Non-pigmented ciliary epithelial cell (primary cell): ENCODE data around the gene GPX8.
A peak's percentile ranks its signal among the peaks of the same experiment; 100 is the strongest.

Experiments
- DNase-seq: peaks from one replicate; pipeline ENCODE4 v3.0.0-alpha.2; 2010; ENCODE audit warnings: low read depth

The GPX8 gene

GRCh38 chr5:55159763-55160492, at the start of gene GPX8:
TSS of gene GPX8 (plus strand) at chr5:55160171. CDS start at chr5:55160193, 22 bp downstream.
- DNase-seq: peak; percentile 77

GRCh38 chr5:55110217-55110616, 49.8 kb upstream of the GPX8 start:
- no peak for DNase-seq

DNA sequence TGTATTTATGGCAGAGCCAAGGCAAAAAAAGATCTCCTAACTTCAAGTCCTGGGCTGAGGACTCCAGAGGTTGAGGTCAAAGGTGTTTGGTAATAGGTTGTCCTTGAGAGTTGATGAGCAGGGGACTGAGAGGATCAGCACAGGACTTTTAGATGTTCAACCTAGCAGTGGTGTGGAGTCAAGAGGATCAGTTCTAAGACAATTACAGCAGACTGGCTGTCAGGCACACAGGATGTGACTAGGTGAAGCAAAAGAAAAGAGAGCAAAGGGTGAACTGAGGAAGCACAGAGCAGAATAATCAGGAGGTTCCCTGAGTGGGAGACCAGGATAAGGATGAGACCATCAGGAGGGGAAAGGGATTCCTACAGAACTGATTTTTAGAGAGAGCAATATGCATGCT, 46.6 kb upstream of the GPX8 start:
- no peak for DNase-seq

- no peak for DNase-seq
Observed at GRCh38 chr5:55114061-55114460, 45.9 kb upstream of the GPX8 start.

GRCh38 chr5:55123365-55123764, 36.6 kb upstream of the GPX8 start:
- no peak for DNase-seq

- DNase-seq: no peak
Observed at GRCh38 chr5:55134053-55134722, 25.8 kb upstream of the GPX8 start.

GRCh38 chr5:55136521-55136920, 23.4 kb upstream of the GPX8 start:
- no peak for DNase-seq

DNA sequence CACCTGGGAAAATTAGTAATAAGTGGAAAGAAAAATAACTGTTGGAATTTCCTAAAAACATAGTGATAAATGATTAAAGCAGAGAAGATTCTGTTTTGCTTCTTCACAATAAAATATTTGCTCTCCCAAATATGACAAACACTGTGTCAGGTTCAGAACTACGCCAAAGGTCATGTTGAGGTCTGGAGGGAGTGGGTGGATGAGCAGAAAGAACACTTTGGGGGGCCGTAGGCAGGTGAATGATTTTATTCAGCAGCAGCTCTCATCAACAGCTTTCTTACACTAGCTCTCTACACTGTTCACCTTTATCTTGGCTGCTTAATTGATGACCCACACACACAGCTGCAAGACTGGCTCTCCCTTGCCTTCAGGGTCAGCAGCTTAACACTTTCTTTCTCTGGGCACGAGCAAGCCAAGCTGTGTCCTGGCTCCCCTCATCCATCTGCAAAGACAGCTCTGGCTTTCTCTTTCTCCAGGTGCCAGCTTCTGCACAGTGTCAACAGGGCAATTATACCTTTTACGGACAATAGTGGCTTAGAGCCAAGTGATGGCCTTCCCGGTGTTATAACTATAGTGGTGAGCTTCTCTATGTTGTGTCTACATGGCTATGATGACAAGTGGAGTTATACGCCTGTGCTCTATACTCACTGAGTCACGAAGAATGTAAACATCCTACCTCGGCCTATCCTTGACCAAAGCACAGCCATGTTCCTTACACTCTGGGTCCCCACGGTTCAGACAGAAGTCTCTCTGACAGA, 18.9 kb upstream of the GPX8 start:
- DNase-seq: no peak

GRCh38 chr5:55141945-55142690, 17.9 kb upstream of the GPX8 start:
- DNase-seq: no peak

GRCh38 chr5:55143624-55144023, 16.3 kb upstream of the GPX8 start:
- DNase-seq: no peak

- DNase-seq: no peak
Observed at GRCh38 chr5:55146080-55146479, 13.9 kb upstream of the GPX8 start.

GRCh38 chr5:55146543-55147151, 13.3 kb upstream of the GPX8 start:
- peak; percentile 32 for DNase-seq

DNA sequence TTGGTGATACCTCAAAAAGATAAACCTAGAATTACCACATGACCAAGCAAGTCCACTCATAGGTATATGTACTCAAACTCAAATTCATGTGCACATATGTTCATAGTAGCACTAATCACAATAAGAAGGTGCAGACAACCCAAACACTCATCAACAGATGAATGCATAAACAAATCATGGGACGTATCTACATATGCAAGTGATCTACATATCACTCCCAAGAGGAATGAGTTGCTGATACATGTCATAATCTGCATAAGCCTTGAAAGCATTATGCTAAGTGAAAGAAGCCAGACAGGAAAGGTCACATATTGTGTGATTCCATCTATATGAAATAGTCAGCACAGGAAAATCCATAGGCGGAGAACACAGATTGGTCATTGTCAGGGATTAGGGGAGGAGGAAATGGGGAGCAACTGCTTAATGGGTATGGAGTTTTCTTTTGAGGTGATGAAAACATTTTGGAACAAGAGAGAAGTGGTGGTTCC, 10.6 kb upstream of the GPX8 start:
- DNase-seq: no peak

DNA sequence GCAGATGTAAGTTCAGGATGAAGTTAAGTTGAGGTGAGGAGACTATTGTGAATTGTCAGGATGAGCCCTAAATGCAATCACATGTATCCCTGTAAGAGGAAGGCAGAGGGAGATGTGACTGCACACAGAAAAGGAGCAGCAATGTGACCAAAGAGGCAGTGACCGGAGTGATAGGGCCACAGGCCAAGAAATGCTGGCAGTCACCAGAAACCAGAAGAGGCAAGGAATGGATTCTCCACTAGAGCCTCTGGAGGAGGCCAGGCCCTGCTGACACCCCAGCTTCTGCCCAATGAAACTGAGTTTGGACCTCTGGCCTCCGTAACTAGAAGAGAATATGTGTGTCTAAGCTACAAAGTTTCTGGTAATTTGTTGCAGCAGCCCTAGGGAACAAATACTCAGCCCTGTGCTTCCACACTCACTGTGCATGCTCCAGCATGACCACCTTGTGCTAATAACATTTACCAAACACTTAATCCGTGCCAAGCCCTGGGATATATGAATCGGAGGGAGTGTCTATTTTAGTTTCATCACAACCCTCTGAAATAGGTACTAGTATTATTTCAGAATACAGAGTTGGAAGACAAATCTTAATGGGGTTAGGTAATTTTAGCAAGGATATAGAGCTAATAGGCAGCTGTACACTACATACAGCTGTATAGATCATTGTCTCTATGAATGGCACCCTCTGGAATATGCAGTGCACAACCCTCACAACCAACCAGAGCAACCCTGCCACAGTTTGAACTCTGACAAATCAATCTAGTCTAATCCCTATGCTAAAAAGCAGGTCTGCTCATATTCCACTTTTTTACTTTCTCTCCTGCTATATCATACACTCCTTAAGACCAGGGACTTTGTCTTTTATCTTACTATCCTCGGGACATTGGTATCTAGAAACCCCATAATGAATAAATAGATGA, 7.8 kb upstream of the GPX8 start:
- no peak for DNase-seq

DNA sequence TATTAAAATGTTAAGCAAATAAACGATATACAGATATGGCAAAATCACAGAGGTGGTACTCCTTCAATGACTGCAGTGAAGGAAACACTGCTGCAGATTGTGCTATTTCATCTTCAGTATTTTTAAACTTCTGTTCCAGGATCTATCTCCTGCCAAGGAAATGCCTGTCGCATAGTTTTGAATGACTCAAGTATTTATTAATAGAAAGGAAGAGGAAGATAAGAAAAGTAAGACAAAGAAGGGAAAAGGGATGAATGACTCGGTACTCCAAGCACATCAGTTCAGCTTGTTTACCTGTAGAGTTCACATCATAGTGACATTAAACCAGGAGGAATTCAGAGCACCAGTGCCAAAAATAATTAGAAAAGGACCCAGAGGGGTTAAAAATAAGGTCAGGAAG, 5.1 kb upstream of the GPX8 start:
- DNase-seq: peak; percentile 44

GRCh38 chr5:55160493-55161209, 680 bp downstream of the GPX8 start:
- peak; percentile 91 for DNase-seq

DNA sequence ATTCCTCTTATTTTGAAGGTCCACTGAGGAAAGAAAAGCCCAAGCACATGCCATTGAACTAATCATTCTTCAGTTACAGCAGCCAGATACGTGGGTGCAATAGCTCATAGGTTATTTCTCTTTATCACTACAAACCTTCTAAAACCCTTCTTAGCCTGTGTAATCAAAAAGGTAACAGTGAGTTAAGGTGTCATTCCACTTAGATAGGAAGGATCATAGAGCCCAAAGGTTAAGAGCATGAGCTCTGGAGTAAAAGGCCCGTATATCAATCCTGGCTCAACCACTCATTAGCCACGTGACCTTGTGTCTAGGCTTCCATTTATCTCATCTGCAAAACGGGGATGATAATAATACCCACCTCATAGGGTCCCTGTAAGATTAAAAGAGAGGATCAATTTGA, 2.7 kb downstream of the GPX8 start:
- DNase-seq: no peak

DNA sequence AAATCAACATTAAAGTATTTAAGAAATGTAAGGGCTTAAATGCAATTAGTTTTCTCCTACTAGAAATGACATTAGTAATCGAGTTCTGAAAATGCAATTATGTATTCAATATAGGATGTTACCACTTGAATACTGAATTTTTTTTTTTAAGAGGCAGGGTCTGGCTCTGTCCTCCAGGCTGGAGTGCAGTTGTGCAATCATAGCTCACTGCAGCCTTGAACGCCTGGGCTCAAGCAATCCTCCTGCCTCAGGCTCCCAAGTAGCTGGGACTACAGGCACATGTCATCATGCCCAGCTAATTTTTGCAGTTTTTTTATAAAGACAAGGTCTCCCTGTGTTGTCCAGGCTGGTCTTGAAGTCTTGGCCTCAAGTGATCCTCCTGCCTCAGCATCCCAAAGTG, 11.5 kb downstream of the GPX8 start:
- DNase-seq: no peak

GRCh38 chr5:55172051-55172899, 12.3 kb downstream of the GPX8 start:
- DNase-seq: peak; percentile 37
